K562 (cell line): Measurements from ENCODE around the gene NAT9. TPM values are rescaled to one million over a fixed set of nuclear protein-coding genes. Genes with fewer than 3 reads are reported as not detected.

Source experiments
- ATAC-seq: fragments of 200-7000 bp; cut with Tn5 transposase; 3 replicates; pipeline ENCODE4 v1.9.1; 2020; ENCODE audit warnings: moderate library complexity
- BruUV-seq: library from RNA; stranded (reverse); fragments of 400-500 nt; replicated peaks from 2 replicates; lab custom pipeline; 2021; lab: Mats Ljungman, UMichigan
- CTCF ChIA-PET: fragments of 300-600 bp; formaldehyde crosslinking; extraction: SDS; loops from one replicate; lab custom pipeline; 2021; ENCODE audit warnings: low intra/inter-chr PET ratio; lab: Yijun Ruan, JAX
- POLR2A ChIA-PET: fragments of 300-600, 350-650 bp; sonication (Branson Sonifier 250); formaldehyde crosslinking; extraction: SDS; loops from one replicate; lab custom pipeline; 2021; ENCODE audit warnings: antibody characterized with exemption, inconsistent platforms; lab: Yijun Ruan, JAX
- DNase-seq, 4 experiments: peaks; one replicate each; pipeline versions ENCODE4 v3.0.0 to v3.0.0-alpha.2; 2011 to 2018; ENCODE audit warnings: low spot score in 3 of 4, mixed read lengths in 3 of 4; ENCODE audit errors: extremely low read depth in 1 of 4
- FAIRE-seq: peaks from 2 replicates; lab custom pipeline; 2011; peaks lifted over from hg19 to GRCh38; lab: Jason Lieb, UNC
- H2AFZ ChIP-seq: 2 replicates; pipeline ENCODE4 v1.6.0; 2011; ENCODE audit warnings: low read depth, low read length, control low read depth, inconsistent platforms
- H3K27ac ChIP-seq: fragments of 200-600 bp; 3 replicates; pipeline ENCODE4 v1.8.0; 2011; ENCODE audit warnings: low read depth, mild to moderate bottlenecking, control low read depth, inconsistent platforms, low read length, moderate library complexity, mixed read lengths; ENCODE audit errors: extremely low read depth
- H3K27me3 ChIP-seq, 2 experiments: fragments of 300-600 bp in 1 of 2; 2 replicates in 1 of 2; 3 replicates in 1 of 2; pipeline versions ENCODE4 v1.6.0 to v1.8.0; 2011; ENCODE audit warnings: inconsistent platforms in 2 of 2, low read length in 2 of 2, mild to moderate bottlenecking in 1 of 2, mixed read lengths in 1 of 2, moderate library complexity in 1 of 2; ENCODE audit not compliant: control insufficient read depth in 2 of 2, insufficient read depth in 2 of 2
- H3K36me3 ChIP-seq: fragments of 300-600 bp; 3 replicates; pipeline ENCODE4 v1.8.0; 2011; ENCODE audit warnings: mild to moderate bottlenecking, low read length, inconsistent platforms; ENCODE audit not compliant: control insufficient read depth, insufficient read depth
- H3K4me1 ChIP-seq, 2 experiments: fragments of 200-600 bp in 1 of 2; replicated peaks in 1 of 2; 2 replicates in 1 of 2; 3 replicates in 1 of 2; pipeline versions ENCODE4 v1.5.1 to v1.8.0; 2011; ENCODE audit warnings: inconsistent platforms in 2 of 2, low read length in 2 of 2, mild to moderate bottlenecking in 1 of 2, mixed read lengths in 1 of 2, moderate library complexity in 1 of 2; ENCODE audit not compliant: control insufficient read depth in 2 of 2, insufficient read depth in 2 of 2
- H3K4me2 ChIP-seq: 2 replicates; pipeline ENCODE4 v1.6.1; 2011; ENCODE audit warnings: low read length, control low read depth, inconsistent platforms, mixed read lengths; ENCODE audit not compliant: insufficient read depth
- H3K4me3 ChIP-seq: fragments of 200-600 bp; sonication (generic), shearing (Covaris generic); 2 replicates; pipeline ENCODE4 v1.5.1; 2016; ENCODE audit warnings: control low read depth, inconsistent platforms
- H3K79me2 ChIP-seq: fragments of 200-600 bp; 3 replicates; pipeline ENCODE4 v1.8.0; 2011; ENCODE audit warnings: low read length, inconsistent platforms; ENCODE audit not compliant: control insufficient read depth, insufficient read depth
- H3K9ac ChIP-seq, 2 experiments: 2 replicates each; pipeline versions ENCODE4 v1.6.0 to v1.6.1; 2011; ENCODE audit warnings: low read depth in 2 of 2, low read length in 2 of 2, control low read depth in 1 of 2, inconsistent platforms in 1 of 2, mild to moderate bottlenecking in 1 of 2, mixed read lengths in 1 of 2; ENCODE audit not compliant: insufficient read depth in 1 of 2
- H3K9me1 ChIP-seq: one replicate; pipeline ENCODE4 v1.6.0; 2011; ENCODE audit warnings: inconsistent platforms, mild to moderate bottlenecking, low read length, moderate library complexity; ENCODE audit not compliant: control insufficient read depth, insufficient read depth
- H3K9me3 ChIP-seq: replicated peaks from 2 replicates; pipeline ENCODE4 v1.5.1; 2011; ENCODE audit warnings: low read depth, low read length, inconsistent platforms; ENCODE audit not compliant: control insufficient read depth, insufficient read depth
- H4K20me1 ChIP-seq: replicated peaks from 2 replicates; pipeline ENCODE4 v1.6.1; 2011; ENCODE audit warnings: low read length, inconsistent platforms, mixed read lengths; ENCODE audit not compliant: control insufficient read depth, insufficient read depth
- ARID2 ChIP-seq: fragments of 450-650 bp; IDR thresholded peaks from 2 replicates; pipeline ENCODE4 v1.6.1; 2017; ENCODE audit warnings: antibody characterized with exemption, mild to moderate bottlenecking
- CEBPB ChIP-seq: fragments of 450-650 bp; IDR thresholded peaks from 2 replicates; pipeline ENCODE4 v1.6.1; 2016; ENCODE audit warnings: missing genetic modification characterization, missing compliant biosample characterization
- FOS ChIP-seq: IDR thresholded peaks from 3 replicates; pipeline ENCODE4 v1.6.1; 2011; ENCODE audit not compliant: insufficient read length; ENCODE audit errors: extremely low read depth
- HLTF ChIP-seq: fragments of 450-650 bp; IDR thresholded peaks from 2 replicates; pipeline ENCODE4 v1.6.1; 2016
- KDM2B ChIP-seq: fragments of 250-450 bp; sonication (Bioruptor Pico); IDR thresholded peaks from 2 replicates; pipeline ENCODE4 v1.8.0; 2021; ENCODE audit warnings: mild to moderate bottlenecking, moderate library complexity
- ZNF24 ChIP-seq: fragments of 450-650 bp; IDR thresholded peaks from 2 replicates; pipeline ENCODE4 v1.6.1; 2016
- ZNF253 ChIP-seq: fragments of 250-450 bp; sonication (Bioruptor Pico); conservative IDR thresholded peaks from 2 replicates; pipeline ENCODE4 v1.6.1; 2021; ENCODE audit warnings: mild to moderate bottlenecking
- ZNF354B ChIP-seq: fragments of 250-450 bp; sonication (Bioruptor Pico); IDR thresholded peaks from 2 replicates; pipeline ENCODE4 v1.4.0; 2020
- ZNF695 ChIP-seq: fragments of 450-650 bp; formaldehyde crosslinking; IDR thresholded peaks from 2 replicates; pipeline ENCODE4 v1.4.0; 2020; ENCODE audit warnings: mild to moderate bottlenecking, moderate library complexity
- WGBS: fragments of 100-300 bp; shearing (Covaris generic); methylation state at CpG from one replicate; pipeline ENCODE4 v1.1.6; 2016; ENCODE audit warnings: low coverage, mixed read lengths; ENCODE audit not compliant: insufficient coverage; ENCODE audit errors: missing lambda C conversion rate; 5-methylcytosine and 5-hydroxymethylcytosine counted together
- in situ Hi-C: fragments of 300-500 bp; cut with MboI; formaldehyde crosslinking; loops from 4 replicates; pipeline ENCODE4 v1.15.0; 2018; ENCODE audit warnings: inconsistent platforms, mixed read lengths
- intact Hi-C: fragments of 100-400 bp; cut with micrococcal nuclease; formaldehyde crosslinking; loops from 2 replicates; pipeline ENCODE4 v1.14.2; 2022
- polyA plus RNA-seq, 8 experiments: library from polyadenylated mRNA; depleted of rRNA in 4 of 8; stranded (reverse) in 5 of 8; unstranded in 3 of 8; fragments of >200 nt; fragmentation: Nextera tagmentation in 2 of 8; fragmentation: Illumina TruSeq in 1 of 8; extraction: Ambion mirVana in 2 of 8; extraction: Trizol in 1 of 8; gene quantifications; 2 replicates each; pipeline versions ENCODE4 v1.2.1 to v1.2.3, GENCODE V29; 2011 to 2014; ENCODE audit warnings: inconsistent platforms in 1 of 8, missing spikeins in 1 of 8
- total RNA-seq, 7 experiments: library from RNA; depleted of rRNA in 6 of 7; stranded (reverse); fragments of >200 nt in 6 of 7; fragmentation: Illumina TruSeq in 2 of 7; extraction: Trizol in 2 of 7; gene quantifications; 2 replicates each; pipeline versions ENCODE4 v1.2.1 to v1.2.3, GENCODE V29; 2011 to 2021; ENCODE audit warnings: low replicate concordance in 1 of 7

NAT9 gene
- total and polyA plus RNA-seq, 9 of the 15 experiments (the other 6 are each of a cell fraction or from before 2014, with no cell fraction given): 4.2 to 63.6 (median 40.8) TPM

GRCh38 chr17:74752822-74753401 lies 23.2 kb downstream of the NAT9 start:
- in situ Hi-C loops: no loop called here
- no peak overlapping the region for H2AFZ ChIP-seq
- H3K4me2 ChIP-seq: no peak overlapping the region

GRCh38 chr17:74752415-74752814 lies 23.7 kb downstream of the NAT9 start:
- 87% methylated on average over 9 of the region's 9 CpGs for WGBS
- TF ChIP-seq ZNF695 (CRISPR knock-in tag): no peak
- peak; percentile 36; the same call in 1 of the 2 replicates for TF ChIP-seq CEBPB (tag)
- FAIRE-seq: no peak
- peaks cover 74% of the 10 kb centered on the region for H3K79me2 ChIP-seq
- no peaks in the 10 kb centered on the region for H3K9me3 ChIP-seq
- no peak for DNase-seq
- no peaks in the 10 kb centered on the region for H3K27me3 ChIP-seq
- no peak overlapping the region for H3K4me2 ChIP-seq
- no peak overlapping the region for H3K4me3 ChIP-seq
- no TSS peak for BruUV-seq
- no peak overlapping the region for H2AFZ ChIP-seq
- H3K36me3 ChIP-seq: peaks cover 15% of the 10 kb centered on the region; the same call in 2 of the 3 replicates
- H3K9ac ChIP-seq: 0 out of 4 replicates have a peak overlapping the region, but pooled peaks of 1 of the 2 experiments have one; percentile 5
- H4K20me1 ChIP-seq: peaks cover 15% of the 10 kb centered on the region; the same call in 1 of the 2 replicates
- POLR2A ChIA-PET: interaction anchor here (0.6 kb wide), 1 partner anchor 230 kb away, joined by 4 read pairs; no protein-coding TSS in a partner anchor
- intact Hi-C loops: no loop called here
- peaks cover 7% of the 10 kb centered on the region for H3K9me1 ChIP-seq
- peaks cover 28 to 60% of the 10 kb centered on the region in 2 experiments for H3K4me1 ChIP-seq
- CTCF ChIA-PET: no interaction called here
- in situ Hi-C loops: no loop called here
- no peak overlapping the region for H3K27ac ChIP-seq
- ATAC-seq: no peak

More at GRCh38 chr17:74752822-74753401, 23.2 kb downstream of the NAT9 start:
- Histone ChIP-seq H3K79me2 (peaks cover 79% of the 10 kb centered on the region), H3K27ac (no peak overlapping the region), H3K27me3 (no peaks in the 10 kb centered on the region), H3K9ac (no peak overlapping the region), H3K4me3 (no peak overlapping the region), H3K36me3 (peaks cover 15% of the 10 kb centered on the region; the same call in 2 of the 3 replicates), H3K9me3 (no peaks in the 10 kb centered on the region), H3K9me1 (peaks cover 7% of the 10 kb centered on the region), H3K4me1 (peaks cover 24 to 60% of the 10 kb centered on the region in 2 experiments; a peak in 4 of 5 replicates), H4K20me1 (peaks cover 15% of the 10 kb centered on the region; the same call in 1 of the 2 replicates)
- BruUV-seq: no TSS peak
- DNase-seq: no peak
- no peak for FAIRE-seq
- ATAC-seq: no peak
- intact Hi-C loops: no loop called here
- ChIA-PET CTCF (no interaction called here), POLR2A (interaction anchor here (0.6 to 0.8 kb wide), 3 partner anchors 18 to 230 kb away, joined by 3 to 4 read pairs (median 3); no protein-coding TSS in a partner anchor)
- TF ChIP-seq FOS: no peak
- TF ChIP-seq ZNF24: 0 out of 2 replicates have a peak, but pooled peaks have one; percentile 47
- TF ChIP-seq ZNF253: no peak
- TF ChIP-seq ARID2: no peak
- no peak for TF ChIP-seq HLTF
- no peak for TF ChIP-seq ZNF354B
- TF ChIP-seq KDM2B (CRISPR knock-in tag): no peak
- 90% methylated on average over 7 of the region's 7 CpGs for WGBS
